HG02759 (cell line): ENCODE data around the gene CR1L.
"Not testable (repeated sequence)": the region's sequence is repeated elsewhere in the genome, so short reads cannot be mapped to it uniquely, and the experiment has no call there.

Experiments used
- ATAC-seq: cut with Tn5 transposase; IDR thresholded peaks from one replicate; pipeline ENCODE4 v1.9.1; 2021; ENCODE audit warnings: mild to moderate bottlenecking, moderate library complexity; ENCODE audit not compliant: unreplicated experiment

Gene CR1L

GRCh38 chr1:207645635-207646081 lies 725 bp downstream of the CR1L start:
- no peak for ATAC-seq

- no peak for ATAC-seq
These were observed 1.2 kb downstream of the CR1L start for GRCh38 chr1:207646171-207646570.

- ATAC-seq: no peak
These were observed 2.1 kb downstream of the CR1L start for GRCh38 chr1:207646944-207647579.

GRCh38 chr1:207647671-207648333 lies 2.9 kb downstream of the CR1L start:
- no peak for ATAC-seq

GRCh38 chr1:207648334-207649209 lies 3.6 kb downstream of the CR1L start:
- no peak for ATAC-seq

- no peak for ATAC-seq
These were observed 4.3 kb downstream of the CR1L start for GRCh38 chr1:207649210-207649753.

- ATAC-seq: no peak
These were observed 5.1 kb downstream of the CR1L start for GRCh38 chr1:207649865-207650580.

- no peak for ATAC-seq
These were observed 6.7 kb downstream of the CR1L start for GRCh38 chr1:207651583-207651982.

- no peak for ATAC-seq
These were observed 9.4 kb downstream of the CR1L start for GRCh38 chr1:207654320-207654719.

- ATAC-seq: no peak
These were observed 13.5 kb downstream of the CR1L start for GRCh38 chr1:207658408-207658807.

- ATAC-seq: no peak
These were observed 14.1 kb downstream of the CR1L start for GRCh38 chr1:207658904-207659485.

- ATAC-seq: no peak
These were observed 14.7 kb downstream of the CR1L start for GRCh38 chr1:207659545-207660153.

- not testable (repeated sequence) for ATAC-seq
These were observed 16.5 kb downstream of the CR1L start for GRCh38 chr1:207661420-207661819.

GRCh38 chr1:207666342-207666741 lies 21.4 kb downstream of the CR1L start:
- ATAC-seq: no peak

GRCh38 chr1:207669528-207670009 lies 24.6 kb downstream of the CR1L start:
- ATAC-seq: no peak

GRCh38 chr1:207670192-207670591 lies 25.3 kb downstream of the CR1L start:
- ATAC-seq: peak; percentile 74

GRCh38 chr1:207670997-207671396 lies 26.1 kb downstream of the CR1L start:
- no peak for ATAC-seq

- no peak for ATAC-seq
These were observed 27.7 kb downstream of the CR1L start for GRCh38 chr1:207672522-207673130.

- ATAC-seq: no peak
These were observed 28.5 kb downstream of the CR1L start for GRCh38 chr1:207673399-207673798.
